K562 (cell line): ENCODE data around the gene ACOT13.
A peak's percentile ranks its signal among the peaks of the same experiment; 100 is the strongest.

ENCODE experiments used
- KLF16 ChIP-seq: IDR thresholded peaks from 2 replicates; pipeline ENCODE4 v1.6.1; 2016; ENCODE audit warnings: antibody characterized with exemption
- MAX ChIP-seq: sonication (generic); formaldehyde crosslinking; IDR thresholded peaks from 2 replicates; pipeline ENCODE4 v1.9.0; 2022; ENCODE audit warnings: mild to moderate bottlenecking, missing genetic modification reagents
- PTBP1 ChIP-seq: fragments of 200-400 bp; formaldehyde crosslinking; IDR thresholded peaks from 2 replicates; pipeline ENCODE4 v1.6.1; 2017; ENCODE audit warnings: low read depth, low read length
- REST ChIP-seq, 2 experiments: fragments of 450-650 bp; formaldehyde crosslinking in 1 of 2; IDR thresholded peaks; 2 replicates each; pipeline versions ENCODE4 v1.4.0 to v1.6.1; 2014 to 2020; ENCODE audit warnings: mild to moderate bottlenecking in 2 of 2, borderline replicate concordance in 1 of 2, low read depth in 1 of 2
- SREBF2 ChIP-seq: sonication (generic); formaldehyde crosslinking; IDR thresholded peaks from 2 replicates; pipeline ENCODE4 v1.4.0; 2020; ENCODE audit warnings: mild to moderate bottlenecking, missing genetic modification reagents

- peak; percentile 22; the same call in 1 of the 2 replicates for TF ChIP-seq MAX
- TF ChIP-seq PTBP1 = no peak
- TF ChIP-seq SREBF2 (CRISPR knock-in tag) = no peak
- no peak for TF ChIP-seq KLF16
- no peak; the same call in 1 of the 2 replicates for TF ChIP-seq REST (IDR thresholded peaks at IDR 0.05; ENCODE audit: borderline replicate concordance)
- TF ChIP-seq REST (CRISPR knock-in tag; IDR thresholded peaks at IDR 0.05; ENCODE audit: low read depth) = 0 out of 2 replicates have a peak, but pooled peaks have one; percentile 46
Observed at GRCh38 chr6:24666641-24667377, at the start of gene ACOT13, which contains the start of gene TDP2.
